ENCODE measurements around the gene GIMAP6.

- TF ChIP-seq EZH2 (IDR thresholded peaks at IDR 0.05) (no peak), POLR2AphosphoS5 (IDR thresholded peaks at IDR 0.05; ENCODE audit: borderline replicate concordance, low read depth, low read length) (no peak)
Measured at GRCh38 chr7:150629347-150629746, 2.8 kb downstream of the GIMAP6 start.
